Articular chondrocyte of knee joint (primary cell): ENCODE data around the gene DEFB108B. TPM values are rescaled to one million over a fixed set of nuclear protein-coding genes. Genes with fewer than 3 reads are reported as not detected.

ENCODE experiments used
- small RNA-seq: library from RNA; depleted of rRNA; stranded (forward); fragments of <200 nt; gene quantifications from one replicate; pipeline ENCODE3, GENCODE V24; 2012
- total RNA-seq: library from RNA; depleted of rRNA; stranded (reverse); fragments of >200 nt; gene quantifications from 2 replicates; pipeline ENCODE4 v1.2.3, GENCODE V29; 2012

The DEFB108B gene, protein sequence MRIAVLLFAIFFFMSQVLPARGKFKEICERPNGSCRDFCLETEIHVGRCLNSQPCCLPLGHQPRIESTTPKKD
- not detected in 2 replicates for total RNA-seq

DNA sequence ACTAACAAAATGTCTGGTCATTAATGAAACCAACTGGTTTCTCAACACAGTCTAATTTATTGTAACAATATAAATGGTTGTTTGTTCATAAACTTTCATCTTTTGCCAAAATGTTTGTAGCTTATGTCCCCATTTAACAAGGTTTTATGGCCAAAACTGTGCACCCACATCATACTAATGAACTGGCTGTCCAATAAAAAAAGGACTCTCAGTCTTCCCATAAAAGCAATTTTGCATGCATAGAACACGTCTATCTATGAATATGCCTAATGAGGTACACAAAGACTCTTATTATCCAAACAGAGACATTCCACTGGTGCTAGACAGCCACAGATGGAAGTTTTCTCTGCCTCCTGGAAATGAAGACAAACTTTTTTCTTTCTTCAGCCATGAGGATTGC, at the start of gene DEFB108B:
Gene DEFB108B (plus strand): TSS at position 390 of the 400 bp plus-strand sequence. CDS start 0 bp downstream, at position 390.

DNA sequence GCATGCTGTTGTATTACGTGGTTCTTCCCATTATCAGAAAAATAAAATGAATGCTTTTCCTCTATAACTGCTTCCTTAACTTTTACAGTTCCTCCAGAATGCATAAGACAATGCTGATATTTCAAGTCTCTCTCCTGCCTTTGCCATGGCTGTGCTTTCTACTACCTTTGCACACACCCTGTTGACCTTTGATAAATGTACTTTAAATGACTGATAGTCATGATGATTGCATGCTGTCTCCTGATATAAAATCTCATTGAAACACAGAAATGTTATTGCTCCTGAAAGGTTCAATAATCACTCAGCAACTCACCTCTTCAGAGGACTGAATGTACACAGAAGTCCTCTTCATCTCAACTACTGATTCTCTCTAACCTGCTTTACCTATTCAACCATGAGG, 45.1 kb downstream of the DEFB108B start, which contains the start of gene DEFB131B:
Gene DEFB131B (plus strand): TSS at position 395 of the 400 bp plus-strand sequence. CDS start 0 bp downstream, at position 395.

Small RNA genes within 50 kb of the gene (small RNA-seq; reads per million reads assigned to genes)
- not detected for gene RNA5SP342

Other genes starting within 250 kb of the DEFB108B start
- not detected in 2 replicates for gene DEFB131B, start 45.3 kb downstream of the DEFB108B start, total RNA-seq
- 6.1 and 6.8 TPM in 2 replicates for gene XNDC1N, start 95.4 kb downstream of the DEFB108B start, total RNA-seq
- gene RNF121, start 95.8 kb downstream of the DEFB108B start, total RNA-seq: 23.2 and 25.1 TPM in 2 replicates
- 2.8 and 5.6 TPM in 2 replicates for gene IL18BP, start 165.7 kb downstream of the DEFB108B start, total RNA-seq
- 189 and 190 TPM in 2 replicates for gene NUMA1, start 247.3 kb downstream of the DEFB108B start, total RNA-seq
- 4.2 and 5.4 TPM in 2 replicates for gene LRRC51, start 247.7 kb downstream of the DEFB108B start, total RNA-seq